HepG2 (cell line): ENCODE results near the gene OAF. TPM values are rescaled to one million over a fixed set of nuclear protein-coding genes. Genes with fewer than 3 reads are reported as not detected.

Source experiments
- ATAC-seq: fragments of 200-7000 bp; cut with Tn5 transposase; 3 replicates; pipeline ENCODE4 v1.9.1; 2020; ENCODE audit warnings: mild to moderate bottlenecking, moderate library complexity
- BruUV-seq: library from RNA; stranded (reverse); fragments of 400-500 nt; replicated peaks from 2 replicates; lab custom pipeline; 2021; lab: Mats Ljungman, UMichigan
- CTCF ChIA-PET: fragments of 300-600 bp; formaldehyde crosslinking; extraction: SDS; loops from one replicate; lab custom pipeline; 2021; ENCODE audit warnings: low total read pairs, inconsistent platforms, low intra/inter-chr PET ratio; lab: Yijun Ruan, JAX
- POLR2A ChIA-PET: fragments of 350-600 bp; sonication (Branson Sonifier 250); formaldehyde crosslinking; loops from one replicate; lab custom pipeline; 2020; ENCODE audit warnings: antibody characterized with exemption, inconsistent platforms; lab: Yijun Ruan, JAX
- DNase-seq: peaks from one replicate; pipeline ENCODE4 v3.0.0-alpha.2; 2015; ENCODE audit warnings: low spot score
- FAIRE-seq: peaks from 3 replicates; lab custom pipeline; 2011; peaks lifted over from hg19 to GRCh38; lab: Jason Lieb, UNC
- H2AFZ ChIP-seq: one replicate; pipeline ENCODE4 v1.6.1; 2011; ENCODE audit warnings: low read length, inconsistent platforms
- H3K27ac ChIP-seq: fragments of 300-600 bp; 3 replicates; pipeline ENCODE4 v1.8.0; 2011; ENCODE audit warnings: mixed run types, mild to moderate bottlenecking, mixed read lengths, low read length, inconsistent platforms; ENCODE audit not compliant: insufficient read depth; ENCODE audit errors: extremely low read length
- H3K27me3 ChIP-seq, 2 experiments: fragments of 200-600 bp in 1 of 2; 2 replicates in 1 of 2; 3 replicates in 1 of 2; pipeline versions ENCODE4 v1.6.0 to v1.8.0; 2011; ENCODE audit warnings: low read length in 2 of 2, mild to moderate bottlenecking in 2 of 2, moderate library complexity in 2 of 2, inconsistent platforms in 1 of 2; ENCODE audit not compliant: insufficient read depth in 2 of 2, control insufficient read depth in 1 of 2
- H3K36me3 ChIP-seq, 2 experiments: fragments of 200-600 bp in 1 of 2; replicated peaks in 1 of 2; 2 replicates in 1 of 2; 3 replicates in 1 of 2; pipeline versions ENCODE4 v1.5.1 to v1.8.0; 2011; ENCODE audit warnings: low read length in 2 of 2, inconsistent platforms in 1 of 2; ENCODE audit not compliant: insufficient read depth in 2 of 2, control insufficient read depth in 1 of 2
- H3K4me1 ChIP-seq: 2 replicates; pipeline ENCODE4 v1.5.1; 2012; ENCODE audit warnings: low read length, inconsistent platforms; ENCODE audit not compliant: insufficient read depth
- H3K4me2 ChIP-seq: 2 replicates; pipeline ENCODE4 v1.6.0; 2011; ENCODE audit warnings: low read depth, low read length, inconsistent platforms
- H3K4me3 ChIP-seq, 3 experiments: fragments of 200-600 bp in 1 of 3; sonication (generic), shearing (Covaris generic) in 1 of 3; replicated peaks in 1 of 3; 2 replicates each; pipeline ENCODE4 v1.5.1; 2011 to 2016; ENCODE audit warnings: low read length in 3 of 3, inconsistent platforms in 2 of 3, low read depth in 2 of 3, mild to moderate bottlenecking in 2 of 3, control low read depth in 1 of 3, mixed read lengths in 1 of 3; ENCODE audit not compliant: insufficient read depth in 1 of 3
- H3K79me2 ChIP-seq: one replicate; pipeline ENCODE4 v1.6.1; 2011; ENCODE audit warnings: low read length, inconsistent platforms; ENCODE audit not compliant: insufficient read depth
- H3K9ac ChIP-seq: 2 replicates; pipeline ENCODE4 v1.6.0; 2011; ENCODE audit warnings: mild to moderate bottlenecking, low read depth, low read length, inconsistent platforms; ENCODE audit not compliant: insufficient read depth
- H3K9me3 ChIP-seq: 2 replicates; pipeline ENCODE4 v1.5.1; 2012; ENCODE audit warnings: mild to moderate bottlenecking, low read length
- H4K20me1 ChIP-seq: 2 replicates; pipeline ENCODE4 v1.6.0; 2011; ENCODE audit warnings: inconsistent platforms, mild to moderate bottlenecking, low read length, moderate library complexity; ENCODE audit not compliant: insufficient read depth
- ARNT ChIP-seq: fragments of 450-650 bp; IDR thresholded peaks from 2 replicates; pipeline ENCODE4 v1.6.1; 2017
- GATAD1 ChIP-seq: IDR thresholded peaks from 2 replicates; pipeline ENCODE4 v1.6.1; 2016; ENCODE audit warnings: missing genetic modification reagents, missing compliant biosample characterization
- GATAD2A ChIP-seq: IDR thresholded peaks from 2 replicates; pipeline ENCODE4 v1.6.1; 2016
- HNF4A ChIP-seq: sonication (generic); formaldehyde crosslinking; IDR thresholded peaks from 2 replicates; pipeline ENCODE4 v1.4.0; 2020; ENCODE audit warnings: missing genetic modification reagents
- MXD4 ChIP-seq: IDR thresholded peaks from 2 replicates; pipeline ENCODE4 v1.6.1; 2016; ENCODE audit warnings: mild to moderate bottlenecking, missing biosample characterization, missing genetic modification reagents
- NFE2L2 ChIP-seq: fragments of 150-350 bp; IDR thresholded peaks from 2 replicates; pipeline ENCODE4 v1.6.1; 2014; ENCODE audit warnings: low read length
- PHF21A ChIP-seq: sonication (generic); formaldehyde crosslinking; IDR thresholded peaks from 2 replicates; pipeline ENCODE4 v1.5.0; 2020; ENCODE audit warnings: mild to moderate bottlenecking, missing genetic modification reagents
- TFDP1 ChIP-seq: IDR thresholded peaks from 2 replicates; pipeline ENCODE4 v1.6.1; 2016; ENCODE audit warnings: missing compliant biosample characterization, missing genetic modification reagents, borderline replicate concordance
- ZNF143 ChIP-seq: sonication (generic); formaldehyde crosslinking; IDR thresholded peaks from 2 replicates; pipeline ENCODE4 v1.4.0; 2020; ENCODE audit warnings: missing genetic modification reagents
- ZNF20 ChIP-seq: sonication (generic); formaldehyde crosslinking; IDR thresholded peaks from 2 replicates; pipeline ENCODE4 v1.4.0; 2020; ENCODE audit warnings: mild to moderate bottlenecking, moderate library complexity, missing genetic modification reagents
- ZNF275 ChIP-seq: sonication (generic); formaldehyde crosslinking; IDR thresholded peaks from 2 replicates; pipeline ENCODE4 v1.8.0; 2022; ENCODE audit warnings: missing genetic modification reagents, mild to moderate bottlenecking, inconsistent platforms, borderline replicate concordance
- ZNF292 ChIP-seq: sonication (generic); formaldehyde crosslinking; IDR thresholded peaks from 2 replicates; pipeline ENCODE4 v1.8.1; 2022; ENCODE audit warnings: mild to moderate bottlenecking, low read depth, missing genetic modification reagents, borderline replicate concordance
- ZNF501 ChIP-seq: sonication (generic); formaldehyde crosslinking; IDR thresholded peaks from 2 replicates; pipeline ENCODE4 v1.5.1; 2020; ENCODE audit warnings: mild to moderate bottlenecking, moderate library complexity, missing genetic modification reagents
- ZNF569 ChIP-seq: sonication (generic); formaldehyde crosslinking; IDR thresholded peaks from 2 replicates; pipeline ENCODE4 v1.5.0; 2020; ENCODE audit warnings: mild to moderate bottlenecking, missing genetic modification reagents, moderate library complexity, borderline replicate concordance
- WGBS: methylation state at CpG from one replicate; pipeline ENCODE4 v1.1.6; 2017; ENCODE audit warnings: low lambda C conversion rate; 5-methylcytosine and 5-hydroxymethylcytosine counted together
- in situ Hi-C: cut with HindIII; loops from 2 replicates; pipeline ENCODE4 v1.10.0; 2017; ENCODE audit warnings: low pct_unique_long_range_greater_than_20kb; ENCODE audit not compliant: extremely low pct_ligation_motif_present
- intact Hi-C: fragments of 100-400 bp; cut with micrococcal nuclease; formaldehyde crosslinking; loops from one replicate; pipeline ENCODE4 v1.10.0; 2022; ENCODE audit not compliant: unreplicated experiment
- polyA plus RNA-seq, 8 experiments: library from polyadenylated mRNA; depleted of rRNA in 3 of 8; stranded (reverse) in 7 of 8; unstranded in 1 of 8; fragments of >200 nt; fragmentation: Illumina TruSeq in 4 of 8; extraction: Trizol in 4 of 8; gene quantifications; 2 replicates each; pipeline versions ENCODE4 v1.2.1 to v1.2.3, GENCODE V29; 2011 to 2016; ENCODE audit warnings: low read depth in 4 of 8, missing spikeins in 1 of 8, mixed read lengths in 1 of 8; ENCODE audit not compliant: insufficient read depth in 1 of 8
- total RNA-seq, 5 experiments: library from RNA; depleted of rRNA; stranded (reverse); fragments of >200 nt; fragmentation: Illumina TruSeq; extraction: Trizol; gene quantifications; 2 replicates each; pipeline ENCODE4 v1.2.3, GENCODE V29; 2016; ENCODE audit warnings: low read depth in 1 of 5
- TF ChIP-seq, protein P1 (sequence below): sonication (generic); formaldehyde crosslinking; IDR thresholded peaks from 2 replicates; pipeline ENCODE4 v1.5.0; 2020; ENCODE audit warnings: missing genetic modification reagents, mild to moderate bottlenecking, borderline replicate concordance
- TF ChIP-seq, protein P2 (sequence below), 2 experiments: sonication (generic) in 1 of 2; formaldehyde crosslinking in 1 of 2; IDR thresholded peaks; 2 replicates each; pipeline versions ENCODE4 v1.4.0 to v1.6.1; 2016 to 2020; ENCODE audit warnings: borderline replicate concordance in 1 of 2, low read depth in 1 of 2, mild to moderate bottlenecking in 1 of 2, missing genetic modification reagents in 1 of 2

Gene OAF
- total and polyA plus RNA-seq, 2 of the 13 experiments (the other 11 are each of a cell fraction or from before 2014, with no cell fraction given) = 63.7 to 94.6 TPM

DNA sequence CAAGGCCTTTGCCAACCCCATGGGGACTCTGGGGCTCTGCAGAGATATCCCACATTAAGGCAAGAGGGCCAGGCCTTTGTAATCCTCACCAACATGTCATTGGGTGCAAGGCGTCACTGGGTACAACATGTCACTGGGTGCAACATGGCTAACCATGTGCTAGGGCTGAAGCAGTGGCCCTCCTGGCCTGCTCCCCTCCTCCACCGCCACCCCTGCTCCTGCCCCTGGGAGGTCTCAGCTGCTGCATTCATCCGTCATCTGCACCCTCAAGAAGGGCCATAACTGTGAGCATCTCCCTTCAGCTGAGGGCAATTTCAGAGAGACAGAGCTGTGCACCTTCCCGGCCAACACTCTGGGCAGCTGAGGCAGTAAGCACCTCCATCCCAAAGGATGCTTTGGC lies 16.7 kb upstream of the OAF start:
- H3K4me1 ChIP-seq = peaks cover 97% of the 10 kb centered on the region
- POLR2A ChIA-PET = interaction anchor here (1.1 to 3.5 kb wide), 3 partner anchors 10 to 18 kb away, joined by 3 to 33 read pairs (median 27); no protein-coding TSS in a partner anchor

More for the DNA sequence above, 16.7 kb upstream of the OAF start:
- no peak overlapping the region for H3K27ac ChIP-seq
- no peaks in the 10 kb centered on the region for H3K36me3 ChIP-seq
- no peaks in the 10 kb centered on the region for H3K9me3 ChIP-seq
- no peak overlapping the region for H3K9ac ChIP-seq
- TF ChIP-seq, protein P1, sequence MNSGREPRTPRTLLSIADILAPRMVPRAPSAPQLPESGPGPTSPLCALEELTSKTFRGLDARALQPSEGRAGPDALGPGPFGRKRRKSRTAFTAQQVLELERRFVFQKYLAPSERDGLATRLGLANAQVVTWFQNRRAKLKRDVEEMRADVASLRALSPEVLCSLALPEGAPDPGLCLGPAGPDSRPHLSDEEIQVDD (CRISPR knock-in tag) = no peak
- no peak for TF ChIP-seq ZNF569 (CRISPR knock-in tag)
- TF ChIP-seq NFE2L2 = no peak
- no peak for TF ChIP-seq ZNF20 (CRISPR knock-in tag)
- TF ChIP-seq ZNF501 (CRISPR knock-in tag) = no peak
- TF ChIP-seq GATAD2A = no peak
- TF ChIP-seq TFDP1 (CRISPR knock-in tag) = no peak
- no peak for TF ChIP-seq MXD4
- no peak for TF ChIP-seq ARNT
- no peak for TF ChIP-seq ZNF275
- TF ChIP-seq ZNF292 (CRISPR knock-in tag) = no peak
- no peak for TF ChIP-seq ZNF143 (CRISPR knock-in tag)
- TF ChIP-seq HNF4A (CRISPR knock-in tag) = no peak
- no peak for TF ChIP-seq GATAD1 (CRISPR knock-in tag)
- TF ChIP-seq PHF21A (CRISPR knock-in tag) = no peak
- TF ChIP-seq, protein P2, sequence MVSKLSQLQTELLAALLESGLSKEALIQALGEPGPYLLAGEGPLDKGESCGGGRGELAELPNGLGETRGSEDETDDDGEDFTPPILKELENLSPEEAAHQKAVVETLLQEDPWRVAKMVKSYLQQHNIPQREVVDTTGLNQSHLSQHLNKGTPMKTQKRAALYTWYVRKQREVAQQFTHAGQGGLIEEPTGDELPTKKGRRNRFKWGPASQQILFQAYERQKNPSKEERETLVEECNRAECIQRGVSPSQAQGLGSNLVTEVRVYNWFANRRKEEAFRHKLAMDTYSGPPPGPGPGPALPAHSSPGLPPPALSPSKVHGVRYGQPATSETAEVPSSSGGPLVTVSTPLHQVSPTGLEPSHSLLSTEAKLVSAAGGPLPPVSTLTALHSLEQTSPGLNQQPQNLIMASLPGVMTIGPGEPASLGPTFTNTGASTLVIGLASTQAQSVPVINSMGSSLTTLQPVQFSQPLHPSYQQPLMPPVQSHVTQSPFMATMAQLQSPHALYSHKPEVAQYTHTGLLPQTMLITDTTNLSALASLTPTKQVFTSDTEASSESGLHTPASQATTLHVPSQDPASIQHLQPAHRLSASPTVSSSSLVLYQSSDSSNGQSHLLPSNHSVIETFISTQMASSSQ (IDR thresholded peaks at IDR 0.05; ENCODE audit: low read depth) = no peak
- TF ChIP-seq, protein P2 (CRISPR knock-in tag; IDR thresholded peaks at IDR 0.05; ENCODE audit: borderline replicate concordance) = no peak
- WGBS = 100% methylated on average over 3 of the region's 4 CpGs
- FAIRE-seq (no peak), ATAC-seq (no peak), DNase-seq (no peak)
- H2AFZ ChIP-seq = no peak overlapping the region
- no peaks in the 10 kb centered on the region for H4K20me1 ChIP-seq
- H3K4me3 ChIP-seq = no peak overlapping the region
- no TSS peak for BruUV-seq
- no peaks in the 10 kb centered on the region for H3K79me2 ChIP-seq
- in situ Hi-C loops (no loop called here), intact Hi-C loops (no loop called here)
- CTCF ChIA-PET = no interaction called here
- H3K4me2 ChIP-seq = no peak overlapping the region
- H3K27me3 ChIP-seq = no peaks in the 10 kb centered on the region
